Measurements from ENCODE around the gene ATP8A2.

The ATP8A2 gene

DNA sequence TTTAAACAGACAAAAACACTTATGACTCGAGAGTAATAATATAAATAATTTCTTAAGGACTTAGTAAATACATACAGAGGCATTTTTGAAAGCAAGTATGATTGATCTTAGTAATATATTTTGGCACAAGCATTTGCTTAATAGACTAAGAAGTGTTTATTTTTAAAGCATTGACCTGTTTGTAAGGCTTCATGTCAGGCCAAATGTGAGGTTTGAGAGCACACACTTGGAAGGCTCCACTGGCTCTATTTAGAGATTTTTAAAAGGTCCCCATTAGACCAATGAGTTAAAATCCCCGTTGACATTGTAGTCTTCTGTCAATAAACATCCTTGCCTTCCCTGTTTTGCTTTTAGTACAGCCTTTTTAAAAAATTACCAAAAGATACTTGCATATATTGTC is 50.4 kb downstream of the ATP8A2 start:
- Histone ChIP-seq H3F3A (ENCODE audit: insufficient read depth, low read length) (no peaks in the 10 kb centered on the region), H2AFZ (ENCODE audit: low read length) (no peak overlapping the region), H3K9me2 (replicated peaks; ENCODE audit: insufficient read depth, low read length) (no peaks in the 10 kb centered on the region), H4K20me1 (ENCODE audit: insufficient read depth, low read length) (no peaks in the 10 kb centered on the region), H3K27ac (ENCODE audit: low read length) (no peak overlapping the region), H3K36me3 (replicated peaks; ENCODE audit: insufficient read depth, low read length) (no peaks in the 10 kb centered on the region), H3K9me3 (replicated peaks; ENCODE audit: insufficient read depth, low read length) (no peaks in the 10 kb centered on the region), H3K79me2 (ENCODE audit: low read length) (no peaks in the 10 kb centered on the region), H3K4me1 (ENCODE audit: low read length) (no peaks in the 10 kb centered on the region), H3K27me3 (replicated peaks; ENCODE audit: insufficient read depth, low read length) (no peaks in the 10 kb centered on the region), H3K4me2 (ENCODE audit: low read depth, low read length) (no peak overlapping the region), H3K9ac (ENCODE audit: low read length) (no peak overlapping the region), H3K4me3 (ENCODE audit: low read length) (no peak overlapping the region)
- TF ChIP-seq EZH2 (optimal IDR thresholded peaks at IDR 0.05; ENCODE audit: low read depth, low read length) (no peak), EZH2phosphoT487 (IDR thresholded peaks at IDR 0.05; ENCODE audit: low read length) (no peak), CTCF (IDR thresholded peaks at IDR 0.05; ENCODE audit: low read length) (no peak)
- no peak for DNase-seq

- Histone ChIP-seq H3K27me3 (replicated peaks; ENCODE audit: insufficient read depth, low read length) (no peaks in the 10 kb centered on the region), H3K9ac (ENCODE audit: low read length) (no peak overlapping the region), H3K9me3 (replicated peaks; ENCODE audit: insufficient read depth, low read length) (no peaks in the 10 kb centered on the region), H2AFZ (ENCODE audit: low read length) (no peak overlapping the region), H3F3A (ENCODE audit: insufficient read depth, low read length) (no peaks in the 10 kb centered on the region), H3K4me3 (ENCODE audit: low read length) (no peak overlapping the region), H3K4me1 (ENCODE audit: low read length) (no peaks in the 10 kb centered on the region), H3K79me2 (ENCODE audit: low read length) (no peaks in the 10 kb centered on the region), H3K4me2 (ENCODE audit: low read depth, low read length) (no peak overlapping the region), H3K27ac (ENCODE audit: low read length) (no peak overlapping the region), H3K9me2 (replicated peaks; ENCODE audit: insufficient read depth, low read length) (no peaks in the 10 kb centered on the region), H4K20me1 (ENCODE audit: insufficient read depth, low read length) (no peaks in the 10 kb centered on the region), H3K36me3 (replicated peaks; ENCODE audit: insufficient read depth, low read length) (no peaks in the 10 kb centered on the region)
- DNase-seq = no peak
- TF ChIP-seq CTCF (IDR thresholded peaks at IDR 0.05; ENCODE audit: low read length) = no peak
- TF ChIP-seq EZH2phosphoT487 (IDR thresholded peaks at IDR 0.05; ENCODE audit: low read length) = no peak
- TF ChIP-seq EZH2 (optimal IDR thresholded peaks at IDR 0.05; ENCODE audit: low read depth, low read length) = no peak
These were observed 52.1 kb downstream of the ATP8A2 start for GRCh38 chr13:25423831-25424230.

DNA sequence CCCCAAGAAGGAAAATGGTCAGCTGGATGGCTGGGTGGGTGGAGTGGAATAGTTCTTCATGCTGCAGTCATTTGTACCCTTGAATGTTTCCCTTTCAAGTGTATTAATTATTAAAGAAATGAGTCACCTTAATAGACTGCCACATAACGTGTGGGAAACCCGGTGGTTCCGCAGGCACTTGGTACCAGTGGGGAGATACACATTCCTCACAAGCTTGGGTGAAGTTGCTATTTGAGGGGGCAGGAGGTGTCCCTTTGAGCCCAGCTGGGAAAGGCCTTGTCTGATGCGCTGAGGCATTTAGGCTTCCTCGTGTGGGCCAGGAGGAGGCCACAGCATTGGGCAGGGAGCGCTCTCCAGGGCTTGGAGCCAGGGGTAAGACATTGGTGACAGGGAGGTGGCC is 57.7 kb downstream of the ATP8A2 start:
- H3K9me3 ChIP-seq (replicated peaks; ENCODE audit: insufficient read depth, low read length) = no peaks in the 10 kb centered on the region
- TF ChIP-seq CTCF (IDR thresholded peaks at IDR 0.05; ENCODE audit: low read length) (no peak), EZH2phosphoT487 (IDR thresholded peaks at IDR 0.05; ENCODE audit: low read length) (no peak), EZH2 (optimal IDR thresholded peaks at IDR 0.05; ENCODE audit: low read depth, low read length) (no peak)
- no peak overlapping the region for H3K4me2 ChIP-seq (ENCODE audit: low read depth, low read length)
- H3K36me3 ChIP-seq (replicated peaks; ENCODE audit: insufficient read depth, low read length) = no peaks in the 10 kb centered on the region
- H4K20me1 ChIP-seq (ENCODE audit: insufficient read depth, low read length) = no peaks in the 10 kb centered on the region
- H3K79me2 ChIP-seq (ENCODE audit: low read length) = no peaks in the 10 kb centered on the region
- DNase-seq = no peak
- no peak overlapping the region for H3K4me3 ChIP-seq (ENCODE audit: low read length)
- no peaks in the 10 kb centered on the region for H3K27me3 ChIP-seq (replicated peaks; ENCODE audit: insufficient read depth, low read length)
- no peak overlapping the region for H2AFZ ChIP-seq (ENCODE audit: low read length)
- H3K4me1 ChIP-seq (ENCODE audit: low read length) = no peaks in the 10 kb centered on the region
- no peaks in the 10 kb centered on the region for H3F3A ChIP-seq (ENCODE audit: insufficient read depth, low read length)
- H3K9ac ChIP-seq (ENCODE audit: low read length) = no peak overlapping the region
- no peaks in the 10 kb centered on the region for H3K9me2 ChIP-seq (replicated peaks; ENCODE audit: insufficient read depth, low read length)
- no peak overlapping the region for H3K27ac ChIP-seq (ENCODE audit: low read length)

Measured in MM.1S (cell line).